SKM-1 treated with dmso at 0.1 percent for 144 hours (cell line): Measurements from ENCODE around the gene SARS2.

ENCODE experiments used
- DNase-seq: peaks from one replicate; lab custom pipeline; 2025; ENCODE audit not compliant: unreplicated experiment; lab: John Stamatoyannopoulos, UW

The SARS2 gene

GRCh38 chr19:38917921-38918491 lies 12.6 kb downstream of the SARS2 start:
- DNase-seq, result no peak

- DNase-seq, result no peak
Observed at GRCh38 chr19:38917516-38917915, 13.0 kb downstream of the SARS2 start.

DNA sequence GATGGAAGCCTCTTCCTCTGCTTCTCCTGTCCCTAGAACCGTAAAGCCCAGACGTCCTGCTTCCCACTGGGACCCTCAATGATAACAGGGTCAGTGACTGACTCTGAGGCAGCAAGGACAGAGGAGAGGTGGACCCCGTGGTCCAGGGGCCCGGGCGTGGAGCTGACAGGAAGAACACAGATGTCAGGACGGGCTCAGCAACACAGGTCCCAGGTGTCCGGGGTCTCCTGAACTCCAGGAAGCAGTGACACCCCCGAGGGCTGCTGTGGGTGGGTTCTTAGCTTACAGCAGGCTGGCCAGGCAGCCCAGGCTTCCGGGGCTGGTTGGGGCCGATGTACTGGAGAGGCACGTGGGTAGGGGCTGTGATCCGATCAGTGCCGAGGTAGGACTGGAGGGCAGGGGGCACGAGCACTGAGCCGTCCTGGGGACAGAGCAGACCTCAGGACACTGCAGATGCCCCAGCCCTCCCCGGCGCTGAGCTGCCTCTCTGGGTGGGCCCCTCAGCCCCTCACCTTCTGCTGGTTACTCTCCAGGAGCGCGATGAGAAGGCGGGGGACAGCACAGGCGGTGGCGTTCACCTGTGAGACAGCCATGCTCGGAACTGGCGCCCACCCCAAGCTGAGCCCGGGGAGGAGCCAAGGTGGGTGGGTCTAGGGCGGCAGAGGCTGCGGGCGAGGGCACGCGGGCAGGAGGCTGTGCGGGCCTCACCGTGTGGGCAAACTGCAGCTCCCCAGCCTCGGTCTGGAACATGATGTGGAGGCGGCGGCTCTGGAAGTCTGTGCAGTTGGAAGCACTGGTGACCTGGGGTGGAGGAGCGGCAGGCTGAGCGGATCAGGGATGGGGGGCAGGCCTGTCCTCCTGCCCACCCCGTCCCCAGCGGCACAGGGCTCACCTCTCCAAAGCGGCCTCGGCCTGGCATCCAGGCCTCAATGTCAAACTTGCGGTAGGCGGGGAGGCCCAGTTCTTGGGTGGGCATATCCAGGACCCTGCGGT lies 14.9 kb downstream of the SARS2 start:
- no peak for DNase-seq

DNA sequence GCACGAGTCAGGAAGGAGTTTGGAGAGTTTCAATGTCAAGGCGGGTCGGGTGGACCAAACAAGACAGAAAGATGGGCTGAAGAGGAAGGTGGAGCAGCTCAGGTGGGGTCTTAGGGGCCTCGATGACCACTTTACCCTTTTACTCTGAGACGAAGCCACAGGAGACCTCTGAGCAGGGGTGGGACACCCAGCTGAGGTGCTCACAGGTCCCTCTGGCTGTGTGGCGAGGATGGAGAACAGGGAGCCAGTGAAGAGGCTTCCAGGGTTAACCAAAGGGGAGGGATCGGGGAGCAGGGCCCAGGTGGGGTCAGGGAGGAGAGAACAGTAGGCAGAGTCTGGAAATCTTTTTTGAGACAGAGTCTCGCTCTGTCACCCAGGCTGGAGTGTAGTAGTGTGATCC lies 16.6 kb downstream of the SARS2 start:
- no peak for DNase-seq

DNA sequence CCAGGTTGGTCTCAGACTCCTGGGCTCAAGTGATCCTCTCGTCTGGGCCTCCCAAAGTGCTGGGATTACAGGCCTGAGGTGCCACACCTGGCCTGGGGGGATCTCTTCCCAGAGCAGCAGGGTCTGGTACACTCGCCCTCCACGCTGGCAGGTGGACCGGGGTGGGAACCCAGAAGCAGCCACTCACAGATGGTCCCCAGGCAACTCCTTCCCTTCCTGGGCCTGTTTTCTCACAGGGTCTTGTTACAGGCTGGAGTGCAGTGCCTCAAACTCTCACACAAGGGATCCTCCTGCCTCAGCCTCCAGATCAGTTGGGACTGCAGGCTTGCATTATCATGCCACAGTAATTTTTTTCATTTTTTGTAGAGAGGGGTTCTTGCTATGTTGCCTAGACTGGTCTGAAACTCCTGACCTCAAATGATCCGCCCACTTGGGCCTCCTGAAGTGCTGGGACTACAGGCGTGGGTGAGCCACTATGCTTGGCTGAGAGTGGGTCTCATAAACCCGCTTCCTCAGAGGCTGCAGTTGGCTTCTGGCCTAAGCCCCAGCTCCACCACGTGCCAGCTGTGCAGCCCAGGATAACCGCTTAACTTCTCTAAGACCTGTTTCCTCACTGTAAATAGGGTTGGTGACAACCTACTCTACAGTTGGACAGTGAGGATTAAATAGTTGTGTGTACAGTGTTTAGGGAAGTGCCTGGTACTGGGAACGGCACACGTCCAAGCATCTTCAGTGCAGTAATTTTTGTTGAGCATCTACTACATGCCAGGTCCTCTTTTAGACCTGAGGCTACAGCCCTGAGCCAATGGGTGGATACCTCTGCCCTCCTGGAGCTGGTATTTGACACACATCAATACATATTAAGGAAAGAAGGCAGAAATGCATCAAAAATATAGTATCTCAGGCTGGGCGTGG lies 17.7 kb downstream of the SARS2 start:
- peak; percentile 8 for DNase-seq

- no peak for DNase-seq
Observed at GRCh38 chr19:38911388-38912001, 19.1 kb downstream of the SARS2 start.

- no peak for DNase-seq
Observed at GRCh38 chr19:38910488-38910887, 20.1 kb downstream of the SARS2 start.

GRCh38 chr19:38908911-38909310 lies 21.7 kb downstream of the SARS2 start:
- no peak for DNase-seq

DNA sequence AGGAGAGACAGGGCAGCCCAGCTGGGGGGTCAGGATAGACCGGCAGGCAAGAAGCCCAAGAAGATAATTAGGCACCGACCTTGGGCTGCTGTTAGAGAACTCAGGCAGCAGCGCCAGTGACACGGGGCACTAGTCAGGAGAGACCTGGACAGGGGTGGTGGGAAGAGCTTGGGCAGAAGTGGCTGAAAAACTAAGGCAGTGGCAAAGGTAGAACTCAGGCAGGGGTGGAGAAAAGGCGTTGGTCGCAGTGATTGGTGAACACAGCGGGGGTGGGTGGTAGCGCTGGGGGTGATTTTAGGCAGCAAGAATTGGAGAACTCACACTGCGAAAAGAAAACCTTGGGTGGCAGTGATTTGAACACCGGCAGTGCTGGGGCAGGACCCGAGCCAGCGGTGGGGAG lies 22.9 kb downstream of the SARS2 start:
- no peak for DNase-seq

GRCh38 chr19:38907227-38907626 lies 23.3 kb downstream of the SARS2 start:
- no peak for DNase-seq

GRCh38 chr19:38905620-38906019 lies 24.9 kb downstream of the SARS2 start:
- DNase-seq, result no peak

GRCh38 chr19:38904581-38905539 lies 25.7 kb downstream of the SARS2 start:
- no peak for DNase-seq

GRCh38 chr19:38901683-38902082 lies 28.9 kb downstream of the SARS2 start:
- DNase-seq, result no peak

GRCh38 chr19:38900743-38901190 lies 29.8 kb downstream of the SARS2 start:
- DNase-seq, result no peak

- no peak for DNase-seq
Observed at GRCh38 chr19:38900202-38900629, 30.3 kb downstream of the SARS2 start.

DNA sequence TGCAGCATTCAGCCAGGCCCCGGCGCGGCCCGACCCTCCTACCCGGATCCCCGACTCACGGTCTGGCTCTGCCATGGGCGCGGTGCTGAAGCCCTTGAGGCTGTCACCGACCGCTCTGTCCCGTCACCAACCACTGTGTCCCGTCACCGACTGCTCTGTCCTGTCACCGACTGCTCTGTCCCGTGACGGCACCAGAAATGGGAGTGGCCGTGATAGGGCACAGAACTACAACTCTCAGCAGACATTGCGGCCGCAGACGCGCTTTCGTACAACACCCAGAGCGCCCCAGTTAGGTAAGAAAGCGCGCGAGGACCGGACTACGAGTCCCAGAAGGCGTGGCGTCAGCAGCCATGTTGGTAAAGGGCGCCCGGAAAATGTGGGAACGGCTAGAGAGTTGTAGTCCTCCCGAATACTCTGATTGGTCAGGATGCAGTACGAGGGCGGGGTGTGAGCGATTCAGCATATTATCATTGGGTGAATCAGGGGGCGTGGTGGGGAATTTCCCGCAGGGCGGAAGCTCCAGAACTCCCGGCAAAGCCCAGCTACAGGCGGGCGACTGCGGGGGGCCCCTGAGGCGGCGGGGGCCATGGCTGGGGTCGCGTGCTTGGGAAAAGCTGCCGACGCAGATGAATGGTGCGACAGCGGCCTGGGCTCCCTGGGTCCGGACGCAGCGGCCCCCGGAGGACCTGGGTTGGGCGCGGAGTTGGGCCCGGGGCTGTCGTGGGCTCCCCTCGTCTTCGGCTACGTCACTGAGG lies 30.9 kb downstream of the SARS2 start, which contains the start of the genes NFKBIB and SIRT2:
Gene NFKBIB (plus strand): TSS at position 523 of the 755 bp plus-strand sequence. CDS start 64 bp downstream, at position 587.
Gene SIRT2 (minus strand): TSS at position 172 of the 755 bp plus-strand sequence. CDS start 97 bp downstream, at position 75.
- peak; percentile 99 for DNase-seq

DNA sequence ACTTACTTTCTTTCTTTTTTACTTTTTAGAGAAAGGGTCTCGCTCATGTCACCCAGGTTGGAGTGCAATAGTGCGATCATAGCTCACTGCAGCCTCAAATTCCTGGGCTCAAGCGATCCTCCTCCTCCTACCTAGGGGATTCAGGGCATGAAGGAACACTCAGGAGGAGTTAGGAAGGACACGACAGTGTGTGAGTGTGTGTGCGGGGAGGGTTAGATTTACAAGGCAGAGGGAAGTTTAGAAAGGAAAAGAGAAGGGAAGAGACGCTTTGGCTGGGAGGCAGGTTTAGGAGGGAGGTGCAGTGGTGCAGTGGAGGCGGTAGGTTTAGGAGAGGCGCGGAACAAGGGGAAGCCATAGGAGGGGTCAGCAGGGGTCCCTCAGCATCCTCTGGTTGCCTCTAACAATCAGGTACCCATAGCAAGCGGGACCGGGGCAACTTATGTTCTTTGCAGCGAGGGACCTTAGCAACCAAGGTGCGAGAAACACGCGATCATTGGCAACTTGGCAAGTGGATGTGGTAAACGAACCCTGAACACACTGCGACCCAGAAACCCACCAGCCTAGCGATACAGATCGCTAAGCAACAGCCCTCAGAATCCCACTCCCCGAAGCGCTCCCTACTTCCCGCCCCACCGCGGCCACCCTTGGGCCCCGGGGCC lies 31.6 kb downstream of the SARS2 start:
- DNase-seq, result no peak

DNA sequence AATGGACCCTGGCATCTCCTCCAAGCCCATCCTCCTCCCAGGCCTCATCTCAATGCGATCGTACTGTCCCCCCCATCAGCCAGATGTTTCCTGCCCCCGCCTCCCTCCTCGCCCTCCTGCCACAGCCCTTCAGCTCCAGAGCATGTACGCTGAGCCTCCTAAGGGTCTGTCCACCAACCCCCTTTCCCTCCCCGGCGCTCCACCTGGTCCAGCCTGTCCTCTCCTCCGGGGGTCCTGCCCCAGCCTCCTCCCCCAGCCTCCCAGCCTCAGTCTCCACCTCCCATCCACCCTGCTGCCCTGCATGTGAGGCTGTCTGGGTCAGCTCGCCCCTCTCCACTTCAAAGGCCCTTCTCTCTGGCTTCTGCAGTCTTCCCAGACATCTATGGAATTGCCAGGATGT lies 35.6 kb downstream of the SARS2 start:
- no peak for DNase-seq
